A673 (cell line): ENCODE results near the gene TCF12. TPM values are rescaled to one million over a fixed set of nuclear protein-coding genes. Genes with fewer than 3 reads are reported as not detected.

Source experiments
- BruUV-seq: library from RNA; stranded (reverse); fragments of 400-500 nt; replicated peaks from 2 replicates; lab custom pipeline; 2021; lab: Mats Ljungman, UMichigan
- CTCF ChIA-PET: fragments of 300-600 bp; sonication (Branson Sonifier 250); formaldehyde crosslinking; loops from one replicate; lab custom pipeline; 2022; ENCODE audit warnings: antibody characterized with exemption; lab: Charles Lee
- POLR2A ChIA-PET: fragments of 300-600 bp; sonication (Branson Sonifier 250); formaldehyde crosslinking; loops from one replicate; lab custom pipeline; 2022; ENCODE audit warnings: antibody characterized with exemption; ENCODE audit not compliant: low non-redundant PET; lab: Charles Lee
- DNase-seq: peaks from one replicate; pipeline ENCODE4 v3.0.0-alpha.2; 2015; ENCODE audit warnings: low spot score
- H3K27ac ChIP-seq: fragments of 200-600 bp; sonication (generic); 2 replicates; pipeline ENCODE4 v1.5.1; 2016; ENCODE audit warnings: mixed run types, low read depth, mild to moderate bottlenecking, mixed read lengths, antibody characterized with exemption, low read length; ENCODE audit not compliant: poor library complexity, severe bottlenecking
- H3K27me3 ChIP-seq: fragments of 200-600 bp; sonication (generic); replicated peaks from 2 replicates; pipeline ENCODE4 v1.6.1; 2017; ENCODE audit warnings: mixed run types, low read depth, mild to moderate bottlenecking, mixed read lengths, antibody characterized with exemption, low read length; ENCODE audit not compliant: insufficient read depth, poor library complexity
- H3K36me3 ChIP-seq: fragments of 200-600 bp; sonication (generic); 2 replicates; pipeline ENCODE4 v1.6.1; 2016; ENCODE audit warnings: mixed run types, mild to moderate bottlenecking, mixed read lengths, antibody characterized with exemption, low read length; ENCODE audit not compliant: insufficient read depth, poor library complexity, severe bottlenecking
- H3K4me1 ChIP-seq: fragments of 200-600 bp; sonication (generic); 2 replicates; pipeline ENCODE4 v1.6.1; 2017; ENCODE audit warnings: mixed run types, mild to moderate bottlenecking, mixed read lengths, antibody characterized with exemption, low read length; ENCODE audit not compliant: insufficient read depth, poor library complexity, severe bottlenecking
- H3K4me3 ChIP-seq: fragments of 200-600 bp; sonication (generic); 2 replicates; pipeline ENCODE4 v1.5.1; 2016; ENCODE audit warnings: low read depth, mixed run types, mild to moderate bottlenecking, mixed read lengths, low read length; ENCODE audit not compliant: poor library complexity, severe bottlenecking
- H3K9me3 ChIP-seq: fragments of 200-600 bp; sonication (generic); 2 replicates; pipeline ENCODE4 v1.6.1; 2016; ENCODE audit warnings: mixed run types, low read depth, mild to moderate bottlenecking, mixed read lengths, antibody characterized with exemption, low read length; ENCODE audit not compliant: poor library complexity, severe bottlenecking
- CTCF ChIP-seq: fragments of 300-800, 200-600 bp; sonication (generic); conservative IDR thresholded peaks from 2 replicates; pipeline ENCODE4 v1.5.1; 2017; ENCODE audit warnings: low read depth, mild to moderate bottlenecking, antibody characterized with exemption, low read length, moderate library complexity, mixed read lengths
- EZH2 ChIP-seq: fragments of 200-600 bp; sonication (generic); IDR thresholded peaks from 2 replicates; pipeline ENCODE4 v1.6.1; 2017; ENCODE audit warnings: borderline replicate concordance, low read depth, mild to moderate bottlenecking, mixed read lengths, antibody characterized with exemption, low read length; ENCODE audit not compliant: poor library complexity, severe bottlenecking
- intact Hi-C: fragments of 100-400 bp; cut with micrococcal nuclease; formaldehyde crosslinking; loops from one replicate; pipeline ENCODE4 v1.10.0; 2022; ENCODE audit not compliant: unreplicated experiment
- total RNA-seq: library from RNA; stranded (reverse); gene quantifications from 2 replicates; pipeline ENCODE4 v1.2.3, GENCODE V29; 2021

The TCF12 gene
- total RNA-seq, 1 experiment from 2014 or later = 351 TPM

DNA sequence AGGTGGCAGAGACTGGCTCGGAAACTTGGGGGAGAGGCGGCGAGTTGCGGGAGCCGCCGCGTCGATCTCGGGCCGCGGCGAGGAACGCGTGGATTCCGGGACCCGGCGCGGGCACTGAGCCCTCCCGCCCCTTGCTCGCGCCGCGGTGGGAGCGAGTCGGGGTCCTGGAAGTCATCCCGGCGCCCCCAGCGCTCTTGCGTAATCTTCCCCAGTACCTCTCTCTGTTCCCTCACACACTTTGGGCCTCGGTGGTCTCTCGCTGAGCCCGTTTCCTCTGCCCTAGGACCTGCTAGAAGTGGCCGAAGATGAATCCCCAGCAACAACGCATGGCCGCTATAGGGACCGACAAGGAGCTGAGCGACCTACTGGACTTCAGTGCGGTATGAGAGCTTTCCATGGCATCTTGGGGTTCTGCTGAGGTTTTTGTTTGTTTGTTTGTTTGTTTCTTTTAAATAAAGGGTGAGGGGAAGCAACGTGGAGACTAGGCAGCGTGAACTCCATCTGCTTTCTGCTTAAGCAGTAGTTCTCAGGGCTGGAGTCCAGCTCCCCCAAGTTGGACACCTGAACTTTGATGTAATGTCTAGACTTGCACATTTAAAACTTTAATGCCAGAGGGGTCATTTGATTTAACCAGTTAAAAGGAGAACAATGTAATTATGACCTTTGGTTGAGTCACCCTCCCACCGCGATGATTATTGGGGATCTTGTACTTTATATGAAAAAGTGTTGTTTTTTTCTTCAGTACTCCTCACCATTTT is 1.3 kb downstream of the TCF12 start:
- peak; percentile 62 for DNase-seq

GRCh38 chr15:56920367-56920627 is 1.9 kb downstream of the TCF12 start:
- no peak for TF ChIP-seq CTCF
- TF ChIP-seq EZH2 = no peak
- POLR2A ChIA-PET = no interaction called here
- H3K4me1 ChIP-seq = peaks cover 29% of the 10 kb centered on the region
- peak; percentile 33 for DNase-seq
- CTCF ChIA-PET = interaction anchor here (0.5 kb wide), 1 partner anchor 326 kb away, joined by 3 read pairs; no protein-coding TSS in a partner anchor
- BruUV-seq = no TSS peak
- peaks cover 7% of the 10 kb centered on the region for H3K9me3 ChIP-seq
- H3K27ac ChIP-seq = peak overlapping the region; percentile 99
- H3K27me3 ChIP-seq = no peaks in the 10 kb centered on the region
- H3K4me3 ChIP-seq = peak overlapping the region; percentile 77
- intact Hi-C loops = no loop called here
- H3K36me3 ChIP-seq = peaks cover 37% of the 10 kb centered on the region

More for the DNA sequence above, 1.3 kb downstream of the TCF12 start:
- H3K4me3 ChIP-seq = peak overlapping the region; percentile 77
- intact Hi-C loops = loop anchor here (2.0 to 10.0 kb wide), 3 partner anchors 215 to 605 kb away; no protein-coding TSS in a partner anchor
- CTCF ChIA-PET = interaction anchor here (0.5 kb wide), 1 partner anchor 327 kb away, joined by 3 read pairs; no protein-coding TSS in a partner anchor
- peaks cover 29% of the 10 kb centered on the region for H3K4me1 ChIP-seq
- no peaks in the 10 kb centered on the region for H3K27me3 ChIP-seq
- TF ChIP-seq CTCF = no peak
- no peak for TF ChIP-seq EZH2
- peak overlapping the region; percentile 99 for H3K27ac ChIP-seq
- H3K9me3 ChIP-seq = peaks cover 7% of the 10 kb centered on the region
- POLR2A ChIA-PET = no interaction called here
- BruUV-seq = TSS peak; percentile 28
- H3K36me3 ChIP-seq = peaks cover 37% of the 10 kb centered on the region

DNA sequence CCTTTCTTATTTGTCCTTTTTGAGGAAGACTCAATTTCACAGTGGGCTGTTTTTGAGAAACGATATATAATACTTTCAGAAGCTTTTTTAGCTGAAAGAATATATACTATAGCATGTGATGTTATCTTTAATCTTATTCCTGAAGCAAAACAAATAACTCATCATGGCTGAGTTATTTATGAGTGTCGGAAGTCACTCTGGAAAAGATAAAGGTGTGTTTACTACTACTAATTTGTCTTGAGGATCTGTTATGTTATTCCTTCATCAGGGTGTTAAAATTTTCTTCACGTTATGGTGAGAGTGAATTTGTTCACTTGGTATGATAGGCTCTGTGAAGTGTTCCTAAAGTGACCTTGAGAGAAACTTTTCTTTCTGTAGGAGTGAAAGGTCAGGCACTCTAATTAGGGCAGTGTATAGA is 4.7 kb downstream of the TCF12 start:
- no peak for DNase-seq
- no TSS peak for BruUV-seq
- Histone ChIP-seq H3K4me3 (peak overlapping the region; percentile 77), H3K27ac (no peak overlapping the region), H3K27me3 (no peaks in the 10 kb centered on the region), H3K36me3 (peaks cover 42% of the 10 kb centered on the region), H3K9me3 (no peaks in the 10 kb centered on the region), H3K4me1 (peaks cover 56% of the 10 kb centered on the region)
- POLR2A ChIA-PET = no interaction called here
- intact Hi-C loops = loop anchor here (2.0 kb wide), 1 partner anchor 62 kb away; no protein-coding TSS in a partner anchor
- no peak for TF ChIP-seq EZH2
- TF ChIP-seq CTCF = no peak
- CTCF ChIA-PET = no interaction called here
